Smooth muscle cell (in vitro differentiated cells): Measurements from ENCODE around the gene GUCA2A. TPM values are rescaled to one million over a fixed set of nuclear protein-coding genes. Genes with fewer than 3 reads are reported as not detected.

ENCODE experiments used
- DNase-seq: peaks from one replicate; lab custom pipeline; 2025; ENCODE audit not compliant: unreplicated experiment; lab: John Stamatoyannopoulos, UW
- H2AFZ ChIP-seq: fragments of 200-600 bp; sonication (generic); 2 replicates; pipeline ENCODE4 v1.6.0; 2016; ENCODE audit warnings: antibody characterized with exemption, low read depth, mild to moderate bottlenecking
- H3F3A ChIP-seq: fragments of 200-600 bp; sonication (generic); 2 replicates; pipeline ENCODE4 v1.6.0; 2017; ENCODE audit warnings: antibody characterized with exemption, low read depth
- H3K27ac ChIP-seq: fragments of 200-600 bp; sonication (generic); 2 replicates; pipeline ENCODE4 v1.5.1; 2016; ENCODE audit warnings: low read depth, mild to moderate bottlenecking
- H3K27me3 ChIP-seq: fragments of 200-600 bp; sonication (generic); 2 replicates; pipeline ENCODE4 v1.6.1; 2016; ENCODE audit warnings: low read depth, mild to moderate bottlenecking
- H3K36me3 ChIP-seq: fragments of 200-600 bp; sonication (generic); 2 replicates; pipeline ENCODE4 v1.5.1; 2016; ENCODE audit warnings: low read depth
- H3K4me1 ChIP-seq: fragments of 200-600 bp; sonication (generic); 2 replicates; pipeline ENCODE4 v1.5.1; 2016; ENCODE audit warnings: low read depth
- H3K4me2 ChIP-seq: fragments of 200-600 bp; sonication (generic); 2 replicates; pipeline ENCODE4 v1.6.0; 2016; ENCODE audit warnings: mild to moderate bottlenecking
- H3K4me3 ChIP-seq: fragments of 200-600 bp; sonication (generic); 2 replicates; pipeline ENCODE4 v1.5.1; 2016; ENCODE audit warnings: mild to moderate bottlenecking
- H3K79me2 ChIP-seq: fragments of 200-600 bp; sonication (generic); 2 replicates; pipeline ENCODE4 v1.6.0; 2016; ENCODE audit warnings: low read depth, mild to moderate bottlenecking
- H3K9ac ChIP-seq: fragments of 200-600 bp; sonication (generic); 2 replicates; pipeline ENCODE4 v1.6.0; 2016; ENCODE audit warnings: low read depth
- H3K9me3 ChIP-seq: fragments of 200-600 bp; sonication (generic); replicated peaks from 2 replicates; pipeline ENCODE4 v1.5.1; 2016; ENCODE audit warnings: low read depth
- H4K20me1 ChIP-seq: fragments of 200-600 bp; sonication (generic); 2 replicates; pipeline ENCODE4 v1.6.0; 2016; ENCODE audit warnings: low read depth
- CTCF ChIP-seq: fragments of 200-600 bp; sonication (generic); IDR thresholded peaks from 2 replicates; pipeline ENCODE4 v1.5.1; 2017; ENCODE audit warnings: borderline replicate concordance, mild to moderate bottlenecking, antibody characterized with exemption; ENCODE audit not compliant: insufficient read depth, poor library complexity, severe bottlenecking
- WGBS: methylation state at CpG from one replicate; pipeline ENCODE4 v1.1.7; 2016; ENCODE audit warnings: low lambda C conversion rate; 5-methylcytosine and 5-hydroxymethylcytosine counted together
- polyA plus RNA-seq: library from polyadenylated mRNA; unstranded; fragments of >200 nt; fragmentation: Nextera tagmentation; extraction: Ambion mirVana; gene quantifications from 2 replicates; pipeline ENCODE4 v1.2.1, GENCODE V29; 2016
- total RNA-seq: library from RNA; depleted of rRNA; stranded (reverse); fragments of >200 nt; gene quantifications from 2 replicates; pipeline ENCODE4 v1.2.3, GENCODE V29; 2014

The GUCA2A gene
- total and polyA plus RNA-seq, 2 experiments from 2014 or later: not detected

DNA sequence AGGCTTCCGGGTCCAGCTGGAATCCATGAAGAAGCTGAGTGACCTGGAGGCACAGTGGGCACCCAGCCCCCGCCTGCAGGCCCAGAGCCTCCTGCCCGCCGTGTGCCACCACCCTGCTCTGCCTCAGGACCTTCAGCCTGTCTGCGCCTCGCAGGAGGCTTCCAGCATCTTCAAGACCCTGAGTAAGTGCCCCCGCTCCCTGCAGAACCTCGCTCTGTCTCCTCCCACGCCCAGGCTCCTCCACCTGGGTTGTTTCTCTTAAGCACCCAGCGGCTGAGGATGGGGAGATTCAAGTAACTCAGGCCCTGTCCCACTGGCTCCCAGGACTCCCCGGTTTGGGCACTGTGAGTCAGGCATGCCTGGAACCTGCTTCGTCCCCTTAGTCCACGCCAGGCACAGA, 9.9 kb downstream of the GUCA2A start:
- no peak for DNase-seq
- 90% methylated on average over 13 of the region's 13 CpGs for WGBS
- H3K9ac ChIP-seq: no peak overlapping the region

GRCh38 chr1:42153624-42154023, 10.9 kb downstream of the GUCA2A start:
- H3K4me1 ChIP-seq: no peaks in the 10 kb centered on the region
- H3K27ac ChIP-seq: no peak overlapping the region
- H3K9ac ChIP-seq: no peak overlapping the region
- H3F3A ChIP-seq: no peaks in the 10 kb centered on the region
- H3K9me3 ChIP-seq: no peaks in the 10 kb centered on the region
- H3K4me2 ChIP-seq: no peak overlapping the region
- H3K36me3 ChIP-seq: no peaks in the 10 kb centered on the region
- no peak overlapping the region for H3K4me3 ChIP-seq
- WGBS: 89% methylated on average over 6 of the region's 6 CpGs
- H4K20me1 ChIP-seq: no peaks in the 10 kb centered on the region
- no peak overlapping the region for H2AFZ ChIP-seq
- DNase-seq: no peak
- H3K79me2 ChIP-seq: no peaks in the 10 kb centered on the region
- H3K27me3 ChIP-seq: peaks cover 29% of the 10 kb centered on the region
- TF ChIP-seq CTCF: no peak

More for the DNA sequence above, 9.9 kb downstream of the GUCA2A start:
- no peaks in the 10 kb centered on the region for H3K36me3 ChIP-seq
- H3K4me1 ChIP-seq: no peaks in the 10 kb centered on the region
- no peak overlapping the region for H2AFZ ChIP-seq
- no peaks in the 10 kb centered on the region for H3F3A ChIP-seq
- H3K79me2 ChIP-seq: no peaks in the 10 kb centered on the region
- peaks cover 23% of the 10 kb centered on the region for H3K27me3 ChIP-seq
- no peak for TF ChIP-seq CTCF
- no peaks in the 10 kb centered on the region for H3K9me3 ChIP-seq
- no peak overlapping the region for H3K4me3 ChIP-seq
- no peak overlapping the region for H3K4me2 ChIP-seq
- no peaks in the 10 kb centered on the region for H4K20me1 ChIP-seq
- H3K27ac ChIP-seq: no peak overlapping the region

DNA sequence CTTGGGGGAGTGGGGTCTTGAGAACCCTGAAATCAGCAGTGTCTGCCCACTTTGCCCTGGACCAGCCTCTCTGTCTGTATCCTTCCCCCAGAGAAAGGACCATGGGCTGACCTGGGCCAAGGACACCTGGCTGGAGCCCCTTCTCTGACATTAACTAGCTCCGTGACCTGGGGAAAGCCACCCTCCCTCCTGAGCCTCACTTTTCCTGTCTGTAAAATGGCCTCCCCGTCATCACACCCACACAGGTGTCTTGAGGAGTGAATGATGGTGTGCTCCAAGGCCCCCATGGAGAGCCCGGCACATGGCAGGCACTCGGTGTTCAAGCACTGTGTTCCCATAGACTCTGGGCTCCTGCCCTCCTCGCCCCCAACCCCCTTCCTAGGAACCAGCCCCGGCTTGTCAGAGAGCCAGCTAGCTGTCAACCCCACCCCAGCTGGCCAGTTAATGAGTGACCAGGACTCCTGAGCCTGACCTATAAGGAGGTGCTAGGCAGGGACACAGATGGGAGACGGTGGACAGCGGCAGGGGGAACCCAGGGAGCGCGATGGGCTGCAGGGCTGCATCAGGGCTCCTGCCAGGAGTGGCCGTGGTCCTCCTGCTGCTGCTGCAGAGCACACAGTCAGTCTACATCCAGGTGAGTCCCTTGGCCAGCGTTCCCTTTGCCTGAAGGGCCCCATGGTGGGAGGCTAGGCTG, 11.5 kb downstream of the GUCA2A start, which contains the start of gene GUCA2B:
Gene GUCA2B, plus strand, starts transcription at position 504 of the 694 bp plus-strand sequence. Its CDS starts 41 bp downstream, at position 545.
- H2AFZ ChIP-seq: no peak within 1 kb of the TSS
- peaks cover 35% of the 10 kb centered on the region for H3K27me3 ChIP-seq
- H3K9me3 ChIP-seq: no peaks in the 10 kb centered on the region
- no peak within 1 kb of the TSS for H3K4me2 ChIP-seq
- no peaks in the 10 kb centered on the region for H4K20me1 ChIP-seq
- WGBS: 82% methylated on average over 12 of the region's 12 CpGs
- no peaks in the 10 kb centered on the region for H3K79me2 ChIP-seq
- H3F3A ChIP-seq: no peaks in the 10 kb centered on the region
- TF ChIP-seq CTCF: no peak
- no peaks in the 10 kb centered on the region for H3K36me3 ChIP-seq
- H3K9ac ChIP-seq: no peak within 1 kb of the TSS
- H3K27ac ChIP-seq: no peak within 1 kb of the TSS
- DNase-seq: no peak
- no peak within 1 kb of the TSS for H3K4me3 ChIP-seq
- no peaks in the 10 kb centered on the region for H3K4me1 ChIP-seq

GRCh38 chr1:42152119-42152518, 12.4 kb downstream of the GUCA2A start:
- Histone ChIP-seq H2AFZ (no peak overlapping the region), H3F3A (no peaks in the 10 kb centered on the region), H3K36me3 (no peaks in the 10 kb centered on the region), H3K27ac (no peak overlapping the region), H3K27me3 (peaks cover 40% of the 10 kb centered on the region), H3K9me3 (no peaks in the 10 kb centered on the region), H4K20me1 (no peaks in the 10 kb centered on the region), H3K4me2 (no peak overlapping the region), H3K4me3 (no peak overlapping the region), H3K9ac (no peak overlapping the region), H3K4me1 (no peaks in the 10 kb centered on the region), H3K79me2 (no peaks in the 10 kb centered on the region)
- 86% methylated on average over 3 of the region's 3 CpGs for WGBS
- no peak for TF ChIP-seq CTCF
- DNase-seq: no peak
